AG10803 (cell line): ENCODE data around the gene F12.
"Not testable (repeated sequence)": the region's sequence is repeated elsewhere in the genome, so short reads cannot be mapped to it uniquely, and the experiment has no call there.

Experiments used
- DNase-seq: peaks from one replicate; pipeline ENCODE4 v3.0.0; 2010; ENCODE audit warnings: low read depth
- H3K4me3 ChIP-seq: 2 replicates; pipeline ENCODE4 v1.5.1; 2011; ENCODE audit warnings: mild to moderate bottlenecking, low read length, control low read depth
- CTCF ChIP-seq: conservative IDR thresholded peaks from 2 replicates; pipeline ENCODE4 v1.5.1; 2011; ENCODE audit warnings: mild to moderate bottlenecking, low read length, control low read depth, inconsistent platforms

Gene F12

GRCh38 chr5:177425801-177426565, 16.6 kb upstream of the F12 start:
- no peak for TF ChIP-seq CTCF
- H3K4me3 ChIP-seq = peak overlapping the region; percentile 73
- peak; percentile 100 for DNase-seq

- no peak for TF ChIP-seq CTCF
- DNase-seq = no peak
- peak overlapping the region; percentile 73 for H3K4me3 ChIP-seq
Observed at GRCh38 chr5:177425196-177425800, 15.9 kb upstream of the F12 start.

- H3K4me3 ChIP-seq = no peak overlapping the region
- no peak for TF ChIP-seq CTCF
- no peak for DNase-seq
Observed at GRCh38 chr5:177423671-177424070, 14.3 kb upstream of the F12 start.

GRCh38 chr5:177421062-177421798, 11.9 kb upstream of the F12 start:
- TF ChIP-seq CTCF = no peak
- H3K4me3 ChIP-seq = no peak overlapping the region
- DNase-seq = peak; percentile 19

- DNase-seq, H3K4me3 ChIP-seq: not testable (repeated sequence)
Observed at GRCh38 chr5:177420472-177420871, 11.1 kb upstream of the F12 start.

- DNase-seq = peak; percentile 79
- TF ChIP-seq CTCF = no peak
- no peak overlapping the region for H3K4me3 ChIP-seq
Observed at GRCh38 chr5:177419046-177419445, 9.7 kb upstream of the F12 start.

- not testable (repeated sequence) for H3K4me3 ChIP-seq, DNase-seq
Observed at GRCh38 chr5:177417081-177417480, 7.7 kb upstream of the F12 start.

- no peak for TF ChIP-seq CTCF
- DNase-seq = no peak
- H3K4me3 ChIP-seq = no peak overlapping the region
Observed at GRCh38 chr5:177414481-177414880, 5.1 kb upstream of the F12 start.
